Fibroblast of skin of left quadriceps (primary cell): ENCODE results near the gene DLG2.
"Not testable (repeated sequence)": the region's sequence is repeated elsewhere in the genome, so short reads cannot be mapped to it uniquely, and the experiment has no call there.

Source experiments
- DNase-seq, 2 experiments: peaks; one replicate each; pipeline ENCODE4 v3.0.0-alpha.2; 2013; ENCODE audit warnings: low read depth in 2 of 2

Gene DLG2

DNA sequence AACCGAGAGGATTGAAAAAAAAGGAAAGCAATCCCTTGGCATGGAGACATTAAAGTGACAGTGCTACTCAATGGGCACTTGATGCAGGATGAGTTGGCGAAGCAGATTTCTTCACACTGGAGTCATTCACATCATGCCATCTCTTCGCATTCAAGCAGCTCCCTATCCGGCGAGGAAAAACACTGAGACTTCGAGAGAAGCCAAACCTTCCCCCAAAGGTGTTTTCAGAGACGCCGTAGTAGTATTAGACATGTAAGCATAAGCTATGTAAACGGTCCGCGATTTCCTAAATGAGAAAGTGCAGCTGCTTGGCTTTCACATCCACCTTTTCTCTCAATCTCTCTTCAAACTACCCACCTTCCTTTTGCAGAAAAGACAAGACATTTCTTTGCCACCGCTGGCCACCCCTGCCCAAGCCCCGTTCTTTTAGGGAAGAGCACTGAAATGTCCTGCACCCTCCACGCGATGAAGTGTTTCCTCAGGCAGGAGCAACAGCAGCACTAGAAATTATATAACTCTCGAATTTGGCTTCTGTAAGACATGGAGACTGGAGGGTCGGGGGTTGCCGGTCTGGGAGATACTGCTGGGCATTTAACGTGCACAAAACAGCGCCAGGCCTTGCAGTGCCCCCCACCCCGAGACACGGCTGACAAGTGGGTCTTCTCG is at the start of gene DLG2:
Gene DLG2 (minus strand): TSS at position 13 of the 666 bp plus-strand sequence.
- DNase-seq: no peak

DNA sequence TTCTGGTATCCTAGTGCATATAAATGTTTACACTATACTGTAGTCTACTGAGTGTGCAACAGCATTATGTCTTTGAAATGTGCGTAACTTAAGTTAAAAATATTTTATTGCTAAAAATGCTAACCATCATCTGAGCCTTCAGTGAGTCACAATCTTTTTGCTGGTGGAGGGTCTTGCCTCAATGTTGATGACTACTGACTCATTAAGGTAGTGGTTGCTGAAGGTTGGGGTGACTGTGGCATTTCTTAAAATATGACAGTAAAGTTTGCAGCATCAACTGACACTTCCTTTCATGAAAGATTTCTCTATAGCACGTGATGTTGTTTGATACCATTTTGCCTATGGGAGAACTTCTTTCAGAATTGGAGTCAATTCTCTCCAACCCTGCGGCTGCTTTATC is 46.2 kb upstream of the DLG2 start:
- DNase-seq: no peak

DNA sequence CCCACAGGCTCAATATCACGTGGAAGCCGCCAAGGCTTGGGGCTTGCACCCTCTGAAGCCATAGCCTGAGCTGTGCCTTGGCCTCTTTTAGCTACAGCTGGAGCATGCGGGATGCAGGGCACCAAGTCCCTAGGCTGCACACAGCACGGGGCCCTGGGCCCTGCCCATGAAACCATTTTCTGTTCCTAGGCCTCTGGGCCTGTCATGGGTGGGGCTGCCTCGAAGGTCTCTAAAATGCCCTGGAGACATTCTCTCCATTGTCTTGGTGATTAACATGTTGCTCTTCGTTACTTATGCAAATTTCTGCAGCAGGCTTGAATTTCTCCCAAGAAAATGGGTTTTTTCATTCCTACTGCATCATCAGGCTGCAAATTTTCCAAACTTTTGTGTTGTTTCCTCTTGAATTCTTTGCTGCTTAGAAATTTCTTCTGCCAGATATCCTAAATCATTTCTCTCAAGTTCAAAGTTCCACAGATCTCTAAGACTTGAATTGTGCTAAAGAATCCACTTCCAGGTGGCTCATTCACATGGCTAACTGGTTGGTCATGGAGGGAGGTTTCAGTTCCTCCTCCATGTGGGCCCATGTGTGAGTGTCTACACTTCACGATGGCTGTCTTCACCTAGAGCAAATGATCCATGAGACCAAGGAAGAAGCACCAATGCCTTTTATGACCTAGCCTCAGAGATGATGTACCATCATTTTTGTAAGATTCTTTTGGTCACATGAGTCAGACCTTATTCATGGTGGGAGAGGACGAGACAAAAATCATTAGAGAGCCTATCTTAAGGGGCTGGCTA is 45.2 kb upstream of the DLG2 start:
- DNase-seq: no peak

DNA sequence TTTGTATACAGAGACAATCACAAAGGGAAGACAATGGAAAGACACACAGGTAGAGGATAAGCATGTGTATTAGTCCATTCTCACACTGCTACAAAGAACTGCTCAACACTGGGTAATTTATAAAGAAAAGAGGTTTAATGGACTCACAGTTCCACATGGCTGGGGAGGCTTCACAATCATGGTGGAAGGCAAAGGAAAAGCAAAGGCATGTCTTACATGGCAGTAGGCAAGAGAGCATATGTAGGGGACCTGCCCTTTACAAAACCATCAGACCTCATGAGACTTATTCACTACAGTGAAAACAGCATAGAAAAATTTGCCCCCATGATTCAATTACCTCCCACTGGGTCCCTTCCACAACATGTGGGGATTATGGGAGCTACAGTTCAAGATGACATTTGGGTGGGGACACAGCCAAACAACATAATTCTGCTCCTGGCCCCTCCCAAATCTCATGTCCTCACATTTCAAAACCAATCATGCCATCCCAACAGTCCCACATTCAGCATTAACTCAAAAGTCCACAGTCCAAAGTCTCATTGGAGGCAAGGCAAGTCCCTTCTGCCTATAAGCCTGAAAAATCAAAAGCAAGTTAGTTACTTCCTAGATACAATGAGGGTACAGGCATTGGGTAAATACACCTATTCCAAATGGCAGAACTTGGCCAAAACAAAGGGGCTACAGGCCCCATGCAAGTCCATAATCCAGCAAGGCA is 44.0 kb upstream of the DLG2 start:
- DNase-seq: not testable (repeated sequence)

DNA sequence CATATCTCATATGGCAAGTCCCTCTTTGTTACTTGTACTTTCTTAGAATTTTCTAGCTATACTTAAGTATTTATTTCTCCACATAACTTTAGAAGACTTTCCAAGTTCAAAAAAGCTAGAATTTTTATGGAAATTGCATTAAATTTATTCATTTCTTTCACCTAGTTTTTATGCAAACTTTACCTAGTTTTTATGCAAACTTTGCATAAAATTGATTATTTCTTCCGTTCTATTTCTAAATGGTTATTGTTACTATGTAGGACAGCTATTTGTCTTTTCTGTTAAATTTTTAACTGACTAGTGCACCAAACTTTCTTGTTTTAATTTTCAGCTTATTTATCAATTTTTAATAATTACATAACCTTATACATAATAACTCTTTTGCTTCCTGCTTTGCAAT is 41.0 kb upstream of the DLG2 start:
- DNase-seq: no peak

GRCh38 chr11:85666687-85667086 is 39.5 kb upstream of the DLG2 start:
- DNase-seq: no peak

GRCh38 chr11:85665733-85666132 is 38.6 kb upstream of the DLG2 start:
- DNase-seq: no peak

DNA sequence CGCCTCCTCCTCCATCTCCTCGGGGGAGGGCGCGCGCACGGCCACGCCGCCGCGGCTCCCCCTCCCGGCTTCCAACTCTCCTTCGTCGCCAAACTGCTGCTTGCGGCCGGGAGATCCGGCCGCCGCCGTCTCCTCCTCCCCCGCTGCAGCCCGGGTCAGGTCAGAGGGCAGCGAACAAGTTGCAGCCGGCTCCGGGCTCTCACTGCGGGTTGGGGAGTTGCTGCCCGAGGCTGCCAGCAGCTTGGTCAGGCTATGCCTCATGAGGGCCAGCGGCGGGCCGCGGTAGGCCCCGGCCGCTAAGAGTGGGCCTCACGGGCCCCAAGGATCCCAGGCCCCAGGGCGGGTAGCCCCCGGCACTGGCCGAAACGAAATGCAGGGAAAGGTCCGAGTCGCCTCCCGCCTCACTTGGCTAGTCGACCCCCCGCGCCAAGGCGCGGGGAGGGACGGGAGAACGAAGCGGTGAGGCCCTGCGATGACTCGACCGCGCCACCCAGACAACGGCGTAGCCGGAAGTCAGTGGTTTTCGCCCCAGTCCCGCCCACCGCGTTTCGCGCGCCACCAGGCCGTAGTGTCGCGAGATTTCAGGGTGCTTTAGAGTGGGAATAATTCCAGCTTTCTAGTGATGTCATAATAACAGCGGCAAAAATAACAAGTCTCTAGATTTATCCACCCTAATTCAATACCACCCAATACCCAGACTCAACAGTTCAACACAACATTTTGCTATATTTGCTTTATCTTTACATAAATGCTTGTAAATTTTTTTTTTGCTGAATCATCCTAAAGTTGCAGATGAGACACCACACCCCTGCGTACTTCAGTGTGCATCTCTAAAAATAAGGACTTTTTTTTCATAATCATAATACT is 37.7 kb upstream of the DLG2 start, which contains the start of gene CREBZF:
Gene CREBZF (minus strand): TSS at position 515 of the 867 bp plus-strand sequence. CDS start 254 bp downstream, at position 261.
- peak; percentile 89 to 90 for DNase-seq

DNA sequence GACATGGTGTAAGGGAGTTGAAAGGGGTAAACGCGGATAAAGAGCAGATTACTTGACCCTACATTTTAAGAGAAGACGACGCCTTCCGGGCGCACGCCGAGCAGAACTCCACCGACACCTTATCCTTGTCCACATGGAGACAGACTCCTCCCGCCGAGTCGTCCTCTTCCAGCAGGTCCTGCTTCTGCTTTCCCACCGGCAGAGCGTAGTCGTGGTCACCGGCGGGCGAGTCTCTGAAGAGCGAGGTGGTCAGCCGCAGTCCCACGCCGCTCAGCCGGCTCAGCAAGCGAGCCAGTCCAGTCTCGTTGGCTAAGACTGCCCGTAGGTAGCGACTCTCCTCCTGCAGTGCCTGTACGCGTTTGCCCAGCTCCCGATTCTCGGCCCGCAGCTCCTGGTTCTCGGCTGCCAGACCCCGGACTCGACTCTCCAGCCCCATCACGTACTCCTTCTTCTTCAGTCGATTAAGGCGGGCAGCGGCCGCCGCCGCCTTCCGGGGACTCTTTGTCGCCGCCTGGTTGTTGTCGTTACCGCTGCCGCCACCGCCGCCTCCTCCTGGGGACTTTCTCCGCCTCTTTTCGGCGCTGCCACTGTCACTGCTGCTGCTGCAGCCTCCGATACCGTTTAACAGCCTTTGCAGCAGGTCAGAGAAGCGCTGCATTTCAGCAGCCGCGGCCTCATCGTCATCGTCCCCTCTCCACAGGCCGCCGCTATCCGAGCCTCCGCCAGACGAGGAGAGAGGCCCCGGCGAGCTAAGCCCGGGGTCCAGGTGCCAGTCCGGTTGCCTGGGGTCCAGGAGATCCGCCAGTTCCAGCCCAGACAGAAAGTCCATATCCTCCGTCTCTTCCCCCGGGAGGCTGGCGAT is 36.8 kb upstream of the DLG2 start:
- no peak for DNase-seq

DNA sequence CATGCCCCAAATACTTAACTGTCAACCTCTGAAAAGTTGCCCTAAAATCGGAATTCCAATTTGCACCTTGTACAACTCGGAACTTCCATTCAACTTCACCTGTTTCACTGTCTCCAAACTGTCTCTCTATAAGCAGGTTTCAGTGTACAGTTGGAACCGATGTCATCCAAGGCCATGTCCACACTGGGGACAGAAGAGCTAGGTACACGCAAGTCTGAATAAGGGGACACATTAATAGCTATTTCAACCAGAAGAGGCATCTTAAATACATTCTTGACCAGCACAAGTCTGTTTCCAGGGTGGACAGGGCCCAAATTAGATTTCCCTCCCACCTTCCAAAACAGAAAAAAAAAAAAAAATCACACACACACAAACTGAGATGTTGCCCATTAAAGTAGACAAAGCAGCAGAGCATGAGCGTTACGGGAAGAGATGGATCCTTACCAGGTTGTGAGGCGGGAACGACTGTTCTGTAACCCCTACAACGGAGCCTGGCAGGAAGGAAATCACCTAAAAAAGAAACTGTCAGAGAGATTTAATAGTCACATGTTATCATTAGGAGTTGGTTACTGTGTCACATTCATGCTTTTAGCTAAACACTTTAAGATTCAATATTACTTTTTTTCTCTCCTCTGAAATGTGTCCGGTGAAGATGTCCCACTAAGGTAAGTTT is 36.1 kb upstream of the DLG2 start:
- no peak for DNase-seq

GRCh38 chr11:85661972-85662664 is 35.0 kb upstream of the DLG2 start:
- DNase-seq: no peak

- DNase-seq: no peak
Observed at GRCh38 chr11:85658180-85658579, 31.0 kb upstream of the DLG2 start.

GRCh38 chr11:85656777-85657176 is 29.6 kb upstream of the DLG2 start:
- DNase-seq: no peak

GRCh38 chr11:85654343-85654742 is 27.2 kb upstream of the DLG2 start:
- DNase-seq: not testable (repeated sequence)

GRCh38 chr11:85652786-85653447 is 25.8 kb upstream of the DLG2 start:
- no peak for DNase-seq

GRCh38 chr11:85651118-85651517 is 24.0 kb upstream of the DLG2 start:
- DNase-seq: no peak

DNA sequence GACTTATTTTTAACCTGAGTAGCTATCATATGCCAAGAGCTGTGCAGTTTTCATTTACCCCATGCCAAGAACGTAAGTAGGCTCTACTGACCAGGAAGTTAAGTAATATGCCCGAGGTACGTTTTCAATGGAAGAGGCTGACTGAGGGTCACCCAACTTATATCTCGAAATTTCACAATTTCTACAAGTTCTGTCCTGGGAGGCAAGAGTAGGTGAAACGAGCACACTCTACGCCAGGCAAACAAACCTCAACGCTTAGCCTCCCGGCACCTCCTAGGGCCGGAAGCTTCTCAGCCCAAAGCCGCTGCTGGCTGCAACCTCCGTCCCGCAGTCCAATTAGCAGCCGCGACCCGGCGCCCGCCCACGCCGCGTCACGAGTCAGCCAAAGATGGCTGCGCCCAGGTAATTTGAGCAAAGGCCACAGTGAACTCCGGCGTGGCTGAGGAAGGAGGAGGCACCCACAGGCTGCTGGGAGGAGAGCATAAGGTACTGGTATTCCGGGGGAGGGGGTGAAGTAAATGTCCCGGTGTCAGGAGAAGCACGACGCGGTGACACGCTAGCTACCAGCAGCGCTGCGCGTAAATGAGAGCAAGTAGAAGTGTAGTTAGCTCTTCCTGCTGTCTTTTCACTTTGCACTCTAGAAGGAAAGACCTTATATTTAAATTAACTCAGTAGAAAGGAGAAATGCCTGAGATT is 20.6 kb upstream of the DLG2 start, which contains the start of gene TMEM126A:
Gene TMEM126A (plus strand): TSS at position 364 of the 696 bp plus-strand sequence. CDS start 2,289 bp downstream, outside the sequence.
- DNase-seq: peak; percentile 39 to 52

GRCh38 chr11:85647078-85647477 is 19.9 kb upstream of the DLG2 start:
- DNase-seq: no peak
